Ovary (tissue), 9 donors: Measurements from ENCODE around the gene PTGR1. TPM values are rescaled to one million over a fixed set of nuclear protein-coding genes. Genes with fewer than 3 reads are reported as not detected.

Experiments
- DNase-seq, 5 donors: peaks; one replicate each; pipeline ENCODE4 v3.0.0-alpha.2; 2019 to 2020
- H3K27ac ChIP-seq, 2 donors: fragments of 200-600 bp; one replicate each; pipeline versions ENCODE4 v1.5.1 to v1.8.0; 2019 to 2022
- H3K27me3 ChIP-seq: fragments of 200-600 bp; one replicate; pipeline ENCODE4 v1.8.0; 2022
- H3K36me3 ChIP-seq: fragments of 200-600 bp; sonication (generic); one replicate; pipeline ENCODE4 v1.5.1; 2019
- H3K4me1 ChIP-seq: one replicate; pipeline ENCODE4 v1.8.1; 2013; ENCODE audit warnings: mild to moderate bottlenecking, moderate library complexity; ENCODE audit not compliant: insufficient read depth
- H3K4me3 ChIP-seq: fragments of 200-600 bp; sonication (generic); one replicate; pipeline ENCODE4 v1.5.1; 2017
- H3K9me3 ChIP-seq, 2 donors: fragments of 200-600 bp in 1 of 2; sonication (generic) in 1 of 2; one replicate each; pipeline versions ENCODE4 v1.5.1 to v1.8.1; 2013 to 2019; ENCODE audit warnings: mild to moderate bottlenecking in 1 of 2, moderate library complexity in 1 of 2
- CTCF ChIP-seq, 3 donors: fragments of 450-650 bp in 2 of 3; fragments of 200-600 bp in 1 of 3; IDR thresholded peaks; one replicate each; pipeline versions ENCODE4 v1.5.1 to v1.8.0; 2016 to 2022; ENCODE audit warnings: antibody characterized with exemption in 3 of 3, mild to moderate bottlenecking in 1 of 3
- EP300 ChIP-seq: sonication (generic); formaldehyde crosslinking; IDR thresholded peaks from one replicate; pipeline ENCODE4 v1.6.1; 2017; ENCODE audit warnings: antibody characterized with exemption
- POLR2A ChIP-seq: fragments of 450-650 bp; IDR thresholded peaks from one replicate; pipeline ENCODE4 v1.6.1; 2017; ENCODE audit warnings: antibody characterized with exemption, mild to moderate bottlenecking, moderate library complexity
- WGBS, 3 donors: extraction: QIAGEN DNeasy Blood & Tissue Kit in 1 of 3; methylation state at CpG; one replicate each; pipeline versions ENCODE4 v1.1.5 to v1.1.7; 2013 to 2017; 5-methylcytosine and 5-hydroxymethylcytosine counted together
- intact Hi-C, 4 donors: fragments of 100-400 bp; cut with DNase I; formaldehyde crosslinking; loops; one replicate each; pipeline versions ENCODE4 v1.11.0 to v1.15.1; 2022 to 2023
- polyA plus RNA-seq, 2 donors: library from polyadenylated mRNA; stranded (reverse); fragments of 200-250 nt in 1 of 2; fragments of 350-450 nt in 1 of 2; fragmentation: Illumina TruSeq in 1 of 2; extraction: RNeasy Lipid Tissue Mini Kit (QIAGEN cat#74804) in 1 of 2; gene quantifications; one replicate each; pipeline ENCODE4 v1.2.3, GENCODE V29; 2013 to 2014
- total RNA-seq, 7 donors: library from RNA; depleted of rRNA in 2 of 7; stranded (reverse); fragments of >200 nt in 2 of 7; fragmentation: NEBNext Ultra II Directional in 3 of 7; extraction: Animal tissue kit (Norgen Biotek cat#: 25700) in 3 of 7; gene quantifications; one replicate each; pipeline versions ENCODE4 v1.1.0 to v1.2.4, GENCODE V29; 2016 to 2023
- donor health status: DM: no; HTN: no; CAD: no; lungs with moderate emphysema.
- donor health status: DM: no; HTN: no; CAD: no.
- donor health status: Bipolar disorder and iron deficiency.
- donor health status: DM: yes; HTN: yes; CAD: no.
- donor health status: DM: no; HTN: no; CAD: no.
- donor health status: DM: yes; HTN: yes; CAD: no.

Gene PTGR1
- total and polyA plus RNA-seq, 9 donors: 7.3 to 45.3 (median 29.8) TPM

GRCh38 chr9:111601237-111602018 lies 2.0 kb upstream of the PTGR1 start:
- WGBS, 3 donors: 63 to 70% (median 65%) methylated on average over 10 of the region's 10 CpGs
- no peaks in the 10 kb centered on the region for H3K27me3 ChIP-seq
- H3K9me3 ChIP-seq: no peaks in the 10 kb centered on the region
- no peak for DNase-seq
- no peak overlapping the region for H3K4me3 ChIP-seq
- no peaks in the 10 kb centered on the region for H3K36me3 ChIP-seq
- H3K4me1 ChIP-seq: no peaks in the 10 kb centered on the region
- no peak overlapping the region for H3K27ac ChIP-seq
- intact Hi-C loops: no loop called here
- TF ChIP-seq POLR2A: no peak
- no peak for TF ChIP-seq EP300
- TF ChIP-seq CTCF (IDR thresholded peaks at IDR 0.05): no peak

- Histone ChIP-seq H3K4me3 (peak overlapping the region; percentile 93), H3K27me3 (no peaks in the 10 kb centered on the region), H3K27ac (peak overlapping the region; percentile 67 to 77), H3K9me3 (no peaks in the 10 kb centered on the region), H3K4me1 (no peaks in the 10 kb centered on the region), H3K36me3 (no peaks in the 10 kb centered on the region)
- no peak for DNase-seq
- no peak for TF ChIP-seq CTCF (IDR thresholded peaks at IDR 0.05)
- no peak for TF ChIP-seq EP300
- no peak for TF ChIP-seq POLR2A
- 4 to 10% (median 6%) methylated on average over 13 to 17 of the region's 17 CpGs for WGBS, 3 donors
- intact Hi-C loops: loop anchor here in 2 of 4 donors (10.0 kb wide), 1 partner anchor 475 kb away; no protein-coding TSS in a partner anchor
Observed at GRCh38 chr9:111599955-111600343, 502 bp upstream of the PTGR1 start.

- peak; percentile 20 to 59 (median 43) for DNase-seq
Observed at GRCh38 chr9:111598733-111599091, 735 bp downstream of the PTGR1 start.

More at GRCh38 chr9:111598733-111599091, 735 bp downstream of the PTGR1 start:
- Histone ChIP-seq H3K27me3 (no peaks in the 10 kb centered on the region), H3K4me3 (peak overlapping the region; percentile 93), H3K27ac (peak overlapping the region; percentile 67 to 77), H3K4me1 (no peaks in the 10 kb centered on the region), H3K36me3 (no peaks in the 10 kb centered on the region), H3K9me3 (no peaks in the 10 kb centered on the region)
- TF ChIP-seq CTCF (IDR thresholded peaks at IDR 0.05): no peak
- no peak for TF ChIP-seq POLR2A
- TF ChIP-seq EP300: no peak
- 0 to 2% (median 2%) methylated on average over 16 of the region's 16 CpGs for WGBS, 3 donors
- intact Hi-C loops: loop anchor here in 2 of 4 donors (10.0 kb wide), 1 partner anchor 476 kb away; no protein-coding TSS in a partner anchor
